B cell (primary cell): ENCODE results near the gene TRIO.

ENCODE experiments used
- EZH2 ChIP-seq: IDR thresholded peaks from 2 replicates; pipeline ENCODE4 v1.6.1; 2012; ENCODE audit warnings: borderline replicate concordance, low read depth, mild to moderate bottlenecking, moderate library complexity, low read length; ENCODE audit not compliant: insufficient read depth, poor library complexity, severe bottlenecking
- TF ChIP-seq, protein P1 (sequence below): fragments of 200-600 bp; IDR thresholded peaks from one replicate; pipeline ENCODE4 v1.8.0; 2022; ENCODE audit warnings: antibody characterized with exemption, mild to moderate bottlenecking

- TF ChIP-seq, protein P1, sequence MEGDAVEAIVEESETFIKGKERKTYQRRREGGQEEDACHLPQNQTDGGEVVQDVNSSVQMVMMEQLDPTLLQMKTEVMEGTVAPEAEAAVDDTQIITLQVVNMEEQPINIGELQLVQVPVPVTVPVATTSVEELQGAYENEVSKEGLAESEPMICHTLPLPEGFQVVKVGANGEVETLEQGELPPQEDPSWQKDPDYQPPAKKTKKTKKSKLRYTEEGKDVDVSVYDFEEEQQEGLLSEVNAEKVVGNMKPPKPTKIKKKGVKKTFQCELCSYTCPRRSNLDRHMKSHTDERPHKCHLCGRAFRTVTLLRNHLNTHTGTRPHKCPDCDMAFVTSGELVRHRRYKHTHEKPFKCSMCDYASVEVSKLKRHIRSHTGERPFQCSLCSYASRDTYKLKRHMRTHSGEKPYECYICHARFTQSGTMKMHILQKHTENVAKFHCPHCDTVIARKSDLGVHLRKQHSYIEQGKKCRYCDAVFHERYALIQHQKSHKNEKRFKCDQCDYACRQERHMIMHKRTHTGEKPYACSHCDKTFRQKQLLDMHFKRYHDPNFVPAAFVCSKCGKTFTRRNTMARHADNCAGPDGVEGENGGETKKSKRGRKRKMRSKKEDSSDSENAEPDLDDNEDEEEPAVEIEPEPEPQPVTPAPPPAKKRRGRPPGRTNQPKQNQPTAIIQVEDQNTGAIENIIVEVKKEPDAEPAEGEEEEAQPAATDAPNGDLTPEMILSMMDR = no peak
- TF ChIP-seq EZH2 = no peak
Measured at GRCh38 chr5:14168144-14168792, 25.1 kb downstream of the TRIO start.
